AG10803 (cell line): Measurements from ENCODE around the gene ZBTB7A.

Source experiments
- DNase-seq: peaks from one replicate; pipeline ENCODE4 v3.0.0; 2010; ENCODE audit warnings: low read depth
- H3K4me3 ChIP-seq: 2 replicates; pipeline ENCODE4 v1.5.1; 2011; ENCODE audit warnings: mild to moderate bottlenecking, low read length, control low read depth
- CTCF ChIP-seq: conservative IDR thresholded peaks from 2 replicates; pipeline ENCODE4 v1.5.1; 2011; ENCODE audit warnings: mild to moderate bottlenecking, low read length, control low read depth, inconsistent platforms

Gene ZBTB7A

GRCh38 chr19:4038661-4039423, 27.9 kb downstream of the ZBTB7A start:
- H3K4me3 ChIP-seq, result no peak overlapping the region
- DNase-seq, result no peak
- TF ChIP-seq CTCF, result no peak

GRCh38 chr19:4038057-4038456, 28.6 kb downstream of the ZBTB7A start:
- H3K4me3 ChIP-seq, result no peak overlapping the region

GRCh38 chr19:4037301-4037949, 29.3 kb downstream of the ZBTB7A start:
- no peak overlapping the region for H3K4me3 ChIP-seq
- DNase-seq, result no peak
- no peak for TF ChIP-seq CTCF

More at GRCh38 chr19:4038057-4038456, 28.6 kb downstream of the ZBTB7A start:
- DNase-seq, result no peak
- no peak for TF ChIP-seq CTCF

- no peak for TF ChIP-seq CTCF
- no peak for DNase-seq
- no peak overlapping the region for H3K4me3 ChIP-seq
Measured at GRCh38 chr19:4036576-4037300, 30.0 kb downstream of the ZBTB7A start.

GRCh38 chr19:4035582-4035981, 31.1 kb downstream of the ZBTB7A start:
- no peak for TF ChIP-seq CTCF
- no peak overlapping the region for H3K4me3 ChIP-seq
- no peak for DNase-seq

- DNase-seq, result no peak
- no peak for TF ChIP-seq CTCF
- no peak overlapping the region for H3K4me3 ChIP-seq
Measured at GRCh38 chr19:4035018-4035566, 31.6 kb downstream of the ZBTB7A start.
